Vagina (tissue), 2 donors: Measurements from ENCODE around the gene HSPB3.
"Not testable (repeated sequence)": the region's sequence is repeated elsewhere in the genome, so short reads cannot be mapped to it uniquely, and the experiment has no call there.

ENCODE experiments used
- CTCF ChIP-seq, 3 experiments: fragments of 450-650 bp in 2 of 3; fragments of 200-600 bp in 1 of 3; sonication (generic) in 1 of 3; IDR thresholded peaks; one replicate each; pipeline ENCODE4 v1.5.1; 2017 to 2019; ENCODE audit warnings: antibody characterized with exemption in 3 of 3, mild to moderate bottlenecking in 2 of 3, moderate library complexity in 2 of 3
- POLR2A ChIP-seq, 2 donors: fragments of 450-650 bp; IDR thresholded peaks; one replicate each; pipeline ENCODE4 v1.6.1; 2017; ENCODE audit warnings: antibody characterized with exemption in 2 of 2, mild to moderate bottlenecking in 2 of 2, moderate library complexity in 2 of 2
- POLR2AphosphoS5 ChIP-seq, 2 donors: sonication (generic); formaldehyde crosslinking; IDR thresholded peaks; one replicate each; pipeline ENCODE4 v1.9.0; 2017; ENCODE audit warnings: antibody characterized with exemption in 2 of 2, mild to moderate bottlenecking in 2 of 2, low read depth in 1 of 2; ENCODE audit not compliant: insufficient read depth in 1 of 2

- not testable (repeated sequence) for TF ChIP-seq CTCF (IDR thresholded peaks at IDR 0.05); POLR2AphosphoS5 (IDR thresholded peaks at IDR 0.05; ENCODE audit: insufficient read depth in 1 of 2, low read depth in 1 of 2); POLR2A (IDR thresholded peaks at IDR 0.05)
Observed at GRCh38 chr5:54420511-54420910, 35.0 kb upstream of the HSPB3 start.
